Measurements from ENCODE around the gene MCIDAS. TPM values are rescaled to one million over a fixed set of nuclear protein-coding genes. Genes with fewer than 3 reads are reported as not detected.

The MCIDAS gene
- not detected in 2 replicates for total RNA-seq

DNA sequence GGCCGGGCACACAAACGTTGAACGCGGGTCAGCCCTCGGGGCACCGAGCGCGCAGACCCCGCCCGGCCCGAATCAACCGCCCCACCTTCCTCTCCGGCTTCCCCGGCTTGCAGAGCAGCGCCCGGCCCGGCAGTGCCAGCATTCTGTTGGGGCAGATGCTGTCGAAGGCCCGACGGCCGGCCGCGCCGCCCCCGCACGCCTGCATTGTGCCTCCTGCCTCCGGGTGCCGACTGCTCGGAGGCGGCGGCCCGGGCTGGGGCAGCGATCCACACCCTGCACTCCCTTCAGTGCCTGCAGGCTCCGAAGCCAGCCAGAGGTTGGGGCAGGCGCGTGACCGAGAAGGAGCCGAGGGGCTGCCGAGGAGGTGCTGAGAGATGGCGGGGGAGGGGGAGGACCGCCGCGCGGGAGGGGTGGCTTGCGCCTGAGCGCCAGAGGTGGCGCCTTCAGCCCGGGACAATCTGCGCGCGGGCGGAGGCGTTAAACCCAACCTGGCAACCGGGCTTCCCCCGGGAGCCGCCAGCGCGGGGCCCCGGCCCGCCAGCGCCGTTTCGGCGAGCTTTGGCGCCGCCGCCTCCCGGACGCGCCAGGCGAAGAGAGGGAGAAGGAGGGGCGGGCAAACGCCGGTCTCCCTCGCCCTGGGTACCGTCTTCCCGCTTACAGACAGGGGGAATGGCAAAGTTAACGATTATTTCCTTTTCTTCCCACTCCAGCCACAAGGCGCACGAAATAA lies at the start of gene MCIDAS:
Gene MCIDAS (minus strand): TSS at position 382 of the 730 bp plus-strand sequence. CDS start 177 bp downstream, at position 205.

DNA sequence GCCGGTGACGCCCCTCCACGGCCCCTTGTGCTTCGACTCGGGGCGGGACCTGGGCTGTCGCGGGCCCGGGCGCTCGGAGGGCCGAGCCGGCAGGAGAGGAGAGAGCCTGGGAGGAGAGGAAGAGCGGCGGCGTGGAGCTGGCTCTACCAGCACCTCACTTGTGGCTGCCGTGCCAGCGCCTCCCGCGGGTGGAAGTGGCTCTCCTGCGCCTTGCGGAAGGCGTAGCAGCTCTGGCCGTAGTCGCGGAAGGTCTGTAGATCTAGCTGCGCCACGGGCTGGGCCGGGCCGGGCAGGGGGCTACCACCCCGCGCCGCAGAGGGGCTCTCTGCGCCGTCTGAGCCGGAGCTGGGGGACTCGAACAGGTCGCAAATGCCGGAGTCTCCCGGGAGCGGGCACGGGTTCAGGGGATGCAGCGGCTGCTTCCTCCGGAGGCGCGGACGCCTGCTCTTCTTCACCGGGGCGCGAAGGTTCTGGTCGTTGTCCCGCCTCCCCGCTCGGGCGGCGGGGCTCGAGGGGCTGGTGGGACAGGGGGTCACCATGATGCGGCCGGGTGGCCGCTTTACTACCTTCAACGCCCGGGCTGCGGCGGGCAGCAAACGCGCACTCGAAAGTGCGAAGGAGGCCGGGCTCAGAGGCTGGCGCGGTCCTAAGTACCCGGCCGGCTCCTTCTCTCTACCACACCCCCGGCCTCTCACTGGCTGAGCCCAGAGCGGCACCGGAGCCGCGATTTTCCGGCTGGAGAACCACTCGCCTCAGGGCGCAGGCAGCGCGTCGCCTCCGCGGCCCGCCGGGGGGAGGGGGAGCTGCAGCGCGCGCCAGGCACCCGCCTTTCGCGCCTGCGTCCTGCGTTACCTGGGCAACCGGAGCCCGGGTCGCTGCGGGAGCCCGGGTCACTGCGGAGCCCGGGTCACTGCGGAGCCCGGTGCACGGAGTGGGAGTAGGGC lies 6.1 kb upstream of the MCIDAS start, which contains the start of gene CCNO:
Gene CCNO (minus strand): TSS at position 624 of the 944 bp plus-strand sequence. CDS start 85 bp downstream, at position 539.

DNA sequence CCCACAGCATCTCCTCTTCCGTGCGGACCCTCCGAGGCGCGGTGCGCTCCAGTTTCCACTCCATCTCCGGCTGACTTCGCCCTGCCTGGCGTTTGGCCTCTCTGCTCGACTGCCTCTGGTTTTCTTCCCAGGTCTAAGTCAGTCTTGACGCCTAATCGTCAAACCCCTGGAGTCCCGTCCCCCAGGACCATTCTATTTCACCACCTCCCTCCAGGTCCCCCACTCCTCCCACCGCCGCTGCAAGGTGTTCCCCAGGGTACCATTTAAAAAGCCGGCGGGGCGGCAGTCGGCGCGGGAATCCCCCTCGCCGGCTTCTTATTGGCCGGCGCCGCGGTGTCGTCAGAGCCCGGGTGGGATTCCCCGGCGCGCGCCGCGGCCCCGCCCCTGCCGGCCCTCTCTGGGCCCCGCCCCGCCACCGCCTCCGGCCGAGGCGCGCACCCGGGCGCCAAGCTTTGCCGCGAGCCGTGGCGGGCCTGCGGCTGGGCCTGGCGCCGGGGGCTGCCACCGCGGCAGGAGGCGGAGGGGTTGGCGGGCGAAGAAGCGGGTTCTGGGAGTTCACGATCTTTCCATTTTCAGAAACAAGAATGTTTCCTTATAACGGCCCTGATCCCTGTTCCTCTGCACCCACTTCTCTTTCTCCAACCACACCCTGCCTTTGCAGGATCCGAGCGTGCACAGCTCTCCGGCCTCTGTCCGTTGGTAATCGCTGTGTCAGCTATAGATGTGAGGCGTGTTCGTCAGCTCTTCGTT lies 54.0 kb downstream of the MCIDAS start, which contains the start of gene CDC20B:
Gene CDC20B (minus strand): TSS at position 241 of the 750 bp plus-strand sequence. CDS start 177 bp downstream, at position 64.

Other genes with a start within 250 kb of the MCIDAS start
- gene ESM1, start 241.7 kb downstream of the MCIDAS start, total RNA-seq = 3.3 and 8.0 TPM in 2 replicates
- gene GZMK, start 203.1 kb downstream of the MCIDAS start, total RNA-seq = not detected in 2 replicates
- not detected in 2 replicates for gene GZMA, start 124.7 kb downstream of the MCIDAS start, total RNA-seq
- gene GPX8, start 67.1 kb downstream of the MCIDAS start, total RNA-seq = 124 and 134 TPM in 2 replicates
- gene CDC20B, start 54.1 kb downstream of the MCIDAS start, total RNA-seq = under 0.01 TPM in 1 of 2 replicates, not detected in the other
- 0.17 TPM in 1 of 2 replicates, not detected in the other for gene CCNO, start 6.3 kb upstream of the MCIDAS start, total RNA-seq
- gene DHX29, start 80.4 kb upstream of the MCIDAS start, total RNA-seq = 38.4 and 55.1 TPM in 2 replicates
- 87.3 and 149 TPM in 2 replicates for gene MTREX, start 80.7 kb upstream of the MCIDAS start, total RNA-seq